Naive B cell (primary cell): Measurements from ENCODE around the gene WNK2. TPM values are rescaled to one million over a fixed set of nuclear protein-coding genes. Genes with fewer than 3 reads are reported as not detected.

ENCODE experiments used
- ATAC-seq, 2 donors: fragments of 150-1000 bp; cut with Tn5 transposase; 2 replicates each; pipeline ENCODE4 v1.10.0; 2021; ENCODE audit warnings: low read depth in 2 of 2, mild to moderate bottlenecking in 2 of 2, moderate library complexity in 2 of 2
- DNase-seq: peaks from one replicate; pipeline ENCODE4 v3.0.0; 2022
- H3K27ac Mint-ChIP-seq, 6 donors: one replicate each; pipeline ENCODE4 v1.8.0; 2020 to 2022; ENCODE audit warnings: mild to moderate bottlenecking in 6 of 6, mixed read lengths in 6 of 6, moderate library complexity in 5 of 6, inconsistent platforms in 2 of 6
- H3K27me3 Mint-ChIP-seq, 3 donors: one replicate each; pipeline ENCODE4 v1.8.0; 2021 to 2022; ENCODE audit warnings: mixed read lengths in 3 of 3, mild to moderate bottlenecking in 1 of 3
- H3K36me3 Mint-ChIP-seq, 2 donors: one replicate each; pipeline ENCODE4 v1.8.0; 2020 to 2022; ENCODE audit warnings: mixed read lengths in 2 of 2, inconsistent platforms in 1 of 2, mild to moderate bottlenecking in 1 of 2
- H3K4me1 Mint-ChIP-seq, 3 donors: one replicate each; pipeline ENCODE4 v1.8.0; 2020 to 2022; ENCODE audit warnings: mixed read lengths in 3 of 3, inconsistent platforms in 1 of 3, mild to moderate bottlenecking in 1 of 3, moderate library complexity in 1 of 3
- H3K4me3 Mint-ChIP-seq, 8 donors: one replicate each; pipeline ENCODE4 v1.8.0; 2020 to 2022; ENCODE audit warnings: mild to moderate bottlenecking in 8 of 8, mixed read lengths in 8 of 8, moderate library complexity in 8 of 8, inconsistent platforms in 2 of 8
- H3K9me3 Mint-ChIP-seq, 7 donors: one replicate each; pipeline ENCODE4 v1.8.0; 2020 to 2022; ENCODE audit warnings: mixed read lengths in 7 of 7, mild to moderate bottlenecking in 5 of 7, inconsistent platforms in 2 of 7, moderate library complexity in 1 of 7
- polyA plus RNA-seq, 6 donors: library from polyadenylated mRNA; unstranded; fragments of 300-500 nt; fragmentation: Illumina TruSeq; gene quantifications; one replicate each; pipeline ENCODE4 v1.2.3, GENCODE V29; 2021; ENCODE audit warnings: low read depth in 6 of 6

WNK2 gene
- polyA plus RNA-seq, 6 donors from 2014 or later = not detected

DNA sequence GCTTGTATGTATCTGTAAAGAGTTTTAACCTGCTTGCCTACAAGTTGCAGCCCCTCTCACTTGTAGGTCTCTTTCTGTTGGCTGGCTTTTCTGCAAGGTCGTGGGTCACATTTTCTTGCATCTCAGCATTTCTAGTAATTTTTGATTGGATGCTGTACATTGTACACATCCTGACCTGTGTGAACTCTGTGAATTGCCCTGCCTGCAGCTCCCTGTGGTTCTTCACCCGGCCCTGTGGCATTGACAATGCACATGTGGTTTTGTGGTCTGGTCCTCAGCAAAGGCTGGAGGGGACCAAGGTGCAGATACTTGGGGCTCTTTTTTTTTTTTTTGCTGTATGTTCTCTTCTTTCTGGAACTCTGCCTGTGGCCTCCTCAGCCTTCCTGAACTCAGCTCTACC lies 53.6 kb downstream of the WNK2 start:
- Mint-ChIP-seq H3K27me3 (peaks cover under 1 to 25% (median 8%) of the 10 kb centered on the region in 3 donors), H3K9me3 (peaks cover 0 to 8% (median 1%) of the 10 kb centered on the region in 7 donors), H3K27ac (no peak overlapping the region), H3K4me3 (no peak overlapping the region), H3K4me1 (peaks cover 0 to 7% (median 0%) of the 10 kb centered on the region in 3 donors), H3K36me3 (peaks cover 0 to 8% of the 10 kb centered on the region in 2 donors)
- ATAC-seq (no peak), DNase-seq (no peak)

DNA sequence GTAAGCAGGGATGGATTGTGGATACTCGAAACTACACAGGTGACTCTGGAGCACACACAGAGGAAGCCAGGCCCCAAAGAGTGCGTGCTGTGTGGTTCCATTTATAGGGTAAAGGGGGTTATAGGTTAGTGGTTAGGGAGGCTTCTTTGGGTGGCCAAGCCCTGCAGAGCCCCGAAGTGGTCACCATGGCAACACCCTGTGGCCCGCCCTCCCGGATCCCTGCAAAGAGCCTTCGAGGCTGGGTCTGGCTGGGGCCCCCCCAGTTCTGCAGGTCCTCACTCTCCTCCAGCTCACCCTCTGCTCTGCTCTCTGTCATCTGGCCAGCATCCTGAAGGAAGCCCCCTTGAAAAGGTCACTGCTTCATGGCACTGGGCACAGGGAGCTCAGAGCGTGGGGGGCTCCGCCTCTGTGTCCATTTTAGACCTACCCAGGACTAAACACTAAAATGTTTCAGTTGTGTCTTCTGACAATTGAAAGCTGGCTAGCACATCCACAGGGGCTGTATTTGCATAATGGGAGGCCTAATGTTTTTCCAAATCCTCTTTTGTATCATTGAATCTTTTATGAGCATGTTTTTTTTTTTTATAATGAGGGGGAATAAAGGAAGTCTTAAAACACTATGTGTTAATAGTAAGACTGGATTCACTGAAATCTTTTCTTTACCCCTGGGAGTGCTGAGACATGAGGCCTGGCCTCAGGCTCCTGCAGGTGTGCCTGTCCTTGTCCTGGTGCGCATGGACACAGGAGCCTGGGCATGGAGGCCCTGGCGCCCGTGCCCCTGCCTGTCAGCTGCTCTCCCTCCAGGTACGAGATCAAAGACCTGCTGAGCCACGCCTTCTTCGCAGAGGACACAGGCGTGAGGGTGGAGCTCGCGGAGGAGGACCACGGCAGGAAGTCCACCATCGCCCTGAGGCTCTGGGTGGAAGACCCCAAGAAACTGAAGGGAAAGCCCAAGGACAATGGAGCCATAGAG lies 55.3 kb downstream of the WNK2 start:
- peak overlapping the region in 2 of 6 donors; percentile 7 to 70 for H3K27ac Mint-ChIP-seq
- H3K27me3 Mint-ChIP-seq = peaks cover 0 to 20% (median 4%) of the 10 kb centered on the region in 3 donors
- no peak overlapping the region for H3K4me3 Mint-ChIP-seq
- DNase-seq (no peak), ATAC-seq (no peak)
- H3K4me1 Mint-ChIP-seq = peaks cover 0 to 7% (median 0%) of the 10 kb centered on the region in 3 donors
- H3K9me3 Mint-ChIP-seq = peaks cover 0 to 8% (median 1%) of the 10 kb centered on the region in 7 donors
- peaks cover 0 to 8% of the 10 kb centered on the region in 2 donors for H3K36me3 Mint-ChIP-seq

DNA sequence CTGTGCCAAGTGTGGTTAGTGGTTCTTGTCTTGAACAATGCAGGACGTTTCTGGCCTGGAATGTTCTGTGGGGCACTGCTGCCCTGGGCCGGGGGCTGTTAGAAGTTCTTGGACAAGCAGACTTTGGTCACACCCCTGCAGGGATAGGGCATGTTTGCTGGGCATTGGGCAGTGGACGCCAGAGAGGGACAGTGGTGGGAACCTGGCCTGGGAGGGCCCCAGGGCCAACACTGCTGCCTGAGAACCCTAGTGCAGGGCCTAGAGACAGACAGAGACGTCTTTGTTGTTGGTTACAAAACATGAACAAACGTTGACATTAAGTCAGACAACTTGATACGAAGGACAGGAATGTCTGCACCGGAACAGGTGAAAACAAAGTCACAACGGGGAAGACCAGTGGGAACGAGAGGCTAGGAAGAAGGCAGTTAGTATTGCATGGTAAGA lies 57.0 kb downstream of the WNK2 start:
- peak overlapping the region in 2 of 6 donors; percentile 31 to 68 for H3K27ac Mint-ChIP-seq
- peaks cover 0 to 8% (median 1%) of the 10 kb centered on the region in 7 donors for H3K9me3 Mint-ChIP-seq
- peaks cover 0 to 20% (median 4%) of the 10 kb centered on the region in 3 donors for H3K27me3 Mint-ChIP-seq

DNA sequence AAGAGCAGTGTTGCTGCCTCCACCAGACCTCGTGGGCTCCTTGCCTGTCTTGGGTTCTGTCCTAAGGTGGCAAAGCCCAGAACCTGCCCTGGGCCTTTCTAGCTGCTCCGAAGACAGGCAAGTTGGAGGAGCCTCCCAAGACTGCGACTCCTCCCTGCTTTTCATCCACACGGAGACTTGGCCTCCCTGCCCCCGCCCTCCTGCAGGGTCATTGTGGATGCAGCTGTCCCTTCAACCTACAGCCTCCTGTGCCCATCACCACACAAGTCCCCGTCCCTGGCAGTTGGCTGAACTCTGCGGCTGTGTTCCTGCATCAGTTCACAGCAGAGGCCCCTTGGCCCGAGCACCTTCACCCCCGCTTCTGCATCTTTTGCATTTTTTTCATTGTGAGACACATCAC lies 59.2 kb downstream of the WNK2 start:
- Mint-ChIP-seq H3K4me3 (no peak overlapping the region), H3K36me3 (peaks cover 0 to under 1% of the 10 kb centered on the region in 2 donors), H3K27ac (no peak overlapping the region), H3K4me1 (peaks cover 0 to 7% (median 0%) of the 10 kb centered on the region in 3 donors), H3K27me3 (peaks cover 0 to 7% (median under 1%) of the 10 kb centered on the region in 3 donors), H3K9me3 (peaks cover 0 to under 1% (median 0%) of the 10 kb centered on the region in 7 donors)
- DNase-seq (no peak), ATAC-seq (no peak)

More for the DNA sequence above, 57.0 kb downstream of the WNK2 start:
- peaks cover 0 to 7% (median 0%) of the 10 kb centered on the region in 3 donors for H3K4me1 Mint-ChIP-seq
- ATAC-seq = no peak
- no peak overlapping the region for H3K4me3 Mint-ChIP-seq
- peaks cover 0 to 8% of the 10 kb centered on the region in 2 donors for H3K36me3 Mint-ChIP-seq
- no peak for DNase-seq

DNA sequence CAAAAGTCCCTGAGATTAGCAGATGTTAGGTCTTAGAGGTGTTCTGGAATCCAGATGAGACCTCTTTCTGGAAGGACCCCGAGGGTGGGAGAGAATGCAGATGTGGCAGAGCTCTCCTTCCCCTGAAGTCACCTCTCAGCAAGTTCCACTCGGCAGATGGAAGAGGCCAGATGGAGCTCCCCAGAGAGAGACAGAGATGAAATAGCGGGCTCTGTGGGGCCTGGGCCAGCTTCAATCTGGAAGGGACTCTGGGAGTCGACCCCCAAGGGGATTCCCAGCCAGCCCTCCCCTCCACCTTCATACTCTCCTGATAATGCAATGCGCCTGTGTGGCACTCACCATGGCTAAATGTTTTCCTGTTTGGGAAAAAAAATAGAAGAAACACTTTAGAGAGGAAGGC lies 60.2 kb downstream of the WNK2 start:
- ATAC-seq (no peak), DNase-seq (no peak)
- H3K4me3 Mint-ChIP-seq = no peak overlapping the region
- no peaks in the 10 kb centered on the region for H3K9me3 Mint-ChIP-seq
- H3K27me3 Mint-ChIP-seq = peaks cover 0 to 7% (median 0%) of the 10 kb centered on the region in 3 donors
- peak overlapping the region in 2 of 6 donors; percentile 26 to 86 for H3K27ac Mint-ChIP-seq
- peaks cover 0 to 7% (median 0%) of the 10 kb centered on the region in 3 donors for H3K4me1 Mint-ChIP-seq
- no peaks in the 10 kb centered on the region for H3K36me3 Mint-ChIP-seq

DNA sequence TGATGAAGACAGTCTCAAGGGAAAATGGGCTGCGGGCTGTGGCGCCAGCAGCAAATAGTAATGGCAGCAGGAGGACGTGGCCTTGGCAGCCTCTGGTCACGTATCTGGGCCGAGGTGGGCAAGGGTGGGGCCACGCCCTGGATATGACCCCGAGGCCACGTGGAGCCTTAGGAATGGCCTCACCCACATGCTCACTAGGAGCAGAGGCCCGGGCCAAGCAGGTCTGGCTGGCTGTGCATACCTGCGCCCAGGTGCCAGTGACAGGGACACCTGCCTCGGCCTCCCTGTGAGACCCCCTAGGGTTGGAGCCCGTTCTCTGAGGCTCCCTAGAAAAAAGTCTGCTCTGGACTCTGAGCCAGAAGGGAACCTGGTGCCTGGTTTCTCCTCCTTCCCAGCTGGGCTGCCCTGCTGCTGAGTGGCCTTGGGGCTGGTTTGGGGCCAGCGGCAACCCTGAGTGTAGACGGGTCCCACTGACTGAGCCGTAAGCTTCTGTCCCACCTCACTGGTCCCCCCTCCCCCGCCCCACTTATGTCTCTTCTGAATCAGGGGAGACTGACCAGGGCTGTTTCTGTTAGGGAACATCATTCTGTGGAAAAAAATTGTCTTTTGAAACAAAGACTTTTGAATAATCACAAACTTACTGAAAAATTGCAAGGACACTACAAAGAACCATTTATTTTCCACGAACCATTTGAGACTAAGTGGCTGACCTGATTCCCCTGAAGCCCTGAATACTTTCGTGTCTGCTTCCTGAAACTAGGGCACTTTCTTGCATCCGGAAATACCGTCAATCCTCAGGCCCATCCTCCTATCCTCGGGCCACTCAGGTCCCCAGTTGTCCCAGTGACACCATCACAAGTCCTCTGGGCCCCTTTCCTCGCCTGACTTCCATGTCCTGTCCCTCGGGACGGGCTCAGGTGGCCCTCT lies 60.8 kb downstream of the WNK2 start:
- no peak for ATAC-seq
- Mint-ChIP-seq H3K36me3 (no peaks in the 10 kb centered on the region), H3K4me3 (peak overlapping the region in 1 of 8 donors; percentile 52), H3K9me3 (no peaks in the 10 kb centered on the region), H3K27me3 (peaks cover 0 to 7% (median 0%) of the 10 kb centered on the region in 3 donors), H3K4me1 (peaks cover 0 to under 1% (median 0%) of the 10 kb centered on the region in 3 donors), H3K27ac (peak overlapping the region in 1 of 6 donors; percentile 86)
- no peak for DNase-seq

DNA sequence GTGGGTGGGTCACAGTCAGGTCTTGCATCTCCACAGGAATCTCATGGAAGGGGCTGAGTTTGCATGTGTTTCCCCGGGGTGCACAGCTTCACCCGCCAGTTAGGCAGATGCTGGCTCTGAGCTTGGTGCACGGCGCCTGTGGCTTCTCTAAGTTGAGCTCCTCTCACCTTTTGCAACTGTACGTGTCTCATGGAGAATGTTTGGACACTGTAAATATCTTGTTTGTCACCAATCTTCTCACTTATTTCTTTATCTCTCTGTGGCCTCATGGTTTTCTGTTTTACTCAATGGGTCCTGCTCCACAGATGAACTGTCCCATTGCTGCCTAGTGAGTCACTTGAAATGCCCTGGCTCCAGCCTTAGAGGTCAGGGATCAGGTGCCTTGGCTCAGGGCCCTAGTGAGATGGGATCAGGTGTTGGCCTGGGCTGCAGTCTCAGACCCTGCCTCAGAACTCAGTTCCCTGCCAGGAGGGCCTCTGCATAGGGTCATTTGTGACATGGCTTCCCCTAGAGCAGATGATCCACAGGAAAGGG lies 61.6 kb downstream of the WNK2 start:
- Mint-ChIP-seq H3K36me3 (no peaks in the 10 kb centered on the region), H3K4me3 (peak overlapping the region in 1 of 8 donors; percentile 52), H3K27ac (peak overlapping the region in 2 of 6 donors; percentile 15 to 59), H3K27me3 (peaks cover 0 to 7% (median 0%) of the 10 kb centered on the region in 3 donors), H3K4me1 (no peaks in the 10 kb centered on the region), H3K9me3 (no peaks in the 10 kb centered on the region)
- ATAC-seq (no peak), DNase-seq (no peak)

DNA sequence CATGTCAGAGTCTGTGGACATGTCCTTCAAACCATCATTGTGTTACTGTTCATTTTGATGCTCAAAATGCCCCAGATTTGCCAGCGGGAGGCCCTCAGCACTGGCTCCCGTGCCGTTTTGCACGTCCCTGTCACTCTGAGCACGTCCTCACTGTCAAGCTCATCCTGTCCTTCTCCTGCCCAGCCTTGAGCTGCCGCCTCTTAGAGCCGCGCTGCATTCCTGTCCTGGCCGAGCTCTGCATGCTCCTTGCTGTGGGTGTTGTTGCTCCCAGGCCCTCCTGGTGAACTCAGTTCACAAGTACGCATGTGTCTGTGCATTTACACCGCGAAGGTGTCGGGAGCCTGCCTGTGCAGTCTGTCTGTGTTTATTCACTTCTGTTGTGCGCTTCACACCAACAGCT lies 62.2 kb downstream of the WNK2 start:
- DNase-seq = no peak
- Mint-ChIP-seq H3K4me1 (no peaks in the 10 kb centered on the region), H3K27ac (peak overlapping the region in 2 of 6 donors; percentile 39 to 86), H3K4me3 (no peak overlapping the region), H3K36me3 (no peaks in the 10 kb centered on the region), H3K27me3 (peaks cover 0 to 7% (median 0%) of the 10 kb centered on the region in 3 donors), H3K9me3 (no peaks in the 10 kb centered on the region)
- ATAC-seq = no peak

DNA sequence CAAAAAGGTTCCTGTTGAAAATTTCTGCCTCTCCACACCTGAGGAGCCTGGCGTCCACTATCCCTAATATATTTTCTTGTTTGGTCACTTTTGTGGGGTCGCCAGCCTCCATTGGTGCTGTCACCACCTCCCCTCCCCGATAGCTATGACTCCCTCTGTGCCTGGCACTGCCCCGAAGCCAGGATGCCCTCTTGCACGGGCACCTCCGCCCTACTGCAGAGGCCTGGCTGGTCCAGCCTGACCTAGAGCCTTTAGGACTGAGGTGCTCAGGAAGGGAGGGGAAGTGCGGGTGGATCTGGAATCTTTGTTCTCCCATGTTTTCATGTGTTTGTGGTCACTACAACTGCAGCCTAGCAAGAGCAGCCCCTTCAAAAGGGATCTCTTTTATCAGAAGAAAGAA lies 62.6 kb downstream of the WNK2 start:
- no peak for ATAC-seq
- H3K27me3 Mint-ChIP-seq = peaks cover 0 to 7% (median 0%) of the 10 kb centered on the region in 3 donors
- no peak overlapping the region for H3K4me3 Mint-ChIP-seq
- H3K36me3 Mint-ChIP-seq = no peaks in the 10 kb centered on the region
- H3K27ac Mint-ChIP-seq = no peak overlapping the region
- no peak for DNase-seq
- no peaks in the 10 kb centered on the region for H3K4me1 Mint-ChIP-seq
- no peaks in the 10 kb centered on the region for H3K9me3 Mint-ChIP-seq

DNA sequence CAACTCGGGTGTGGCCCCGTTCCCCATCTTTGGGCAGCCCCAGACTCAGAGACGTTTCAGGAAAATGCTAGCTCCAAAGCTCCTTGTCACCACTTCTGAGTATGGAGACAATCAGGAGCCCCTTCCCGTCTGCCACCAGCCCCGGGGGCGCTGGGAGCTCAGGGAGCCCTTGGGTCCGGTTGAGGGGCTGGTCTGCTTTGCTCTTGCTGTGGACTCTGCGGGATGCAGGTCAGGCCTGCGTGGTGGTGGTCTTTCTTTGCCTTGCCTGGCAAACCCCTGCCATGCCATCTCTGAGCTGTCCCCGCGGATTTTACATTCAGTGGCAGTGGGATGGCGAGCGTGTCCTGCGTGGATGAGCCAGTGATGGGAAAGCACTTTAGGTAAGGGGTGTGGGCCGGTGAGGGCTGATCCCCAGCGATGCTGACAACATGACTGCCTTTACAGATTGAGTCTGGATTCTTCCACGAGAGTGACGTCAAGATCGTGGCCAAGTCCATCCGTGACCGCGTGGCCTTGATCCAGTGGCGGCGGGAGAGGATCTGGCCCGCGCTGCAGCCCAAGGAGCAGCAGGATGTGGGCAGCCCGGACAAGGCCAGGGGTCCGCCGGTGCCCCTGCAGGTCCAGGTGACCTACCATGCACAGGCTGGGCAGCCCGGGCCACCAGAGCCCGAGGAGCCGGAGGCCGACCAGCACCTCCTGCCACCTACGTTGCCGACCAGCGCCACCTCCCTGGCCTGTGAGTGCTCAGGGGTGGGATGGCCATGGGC lies 63.3 kb downstream of the WNK2 start:
- ATAC-seq = no peak
- no peak overlapping the region for H3K4me3 Mint-ChIP-seq
- no peaks in the 10 kb centered on the region for H3K4me1 Mint-ChIP-seq
- no peaks in the 10 kb centered on the region for H3K36me3 Mint-ChIP-seq
- no peaks in the 10 kb centered on the region for H3K9me3 Mint-ChIP-seq
- H3K27me3 Mint-ChIP-seq = peaks cover 0 to 5% (median 0%) of the 10 kb centered on the region in 3 donors
- no peak for DNase-seq
- no peak overlapping the region for H3K27ac Mint-ChIP-seq

DNA sequence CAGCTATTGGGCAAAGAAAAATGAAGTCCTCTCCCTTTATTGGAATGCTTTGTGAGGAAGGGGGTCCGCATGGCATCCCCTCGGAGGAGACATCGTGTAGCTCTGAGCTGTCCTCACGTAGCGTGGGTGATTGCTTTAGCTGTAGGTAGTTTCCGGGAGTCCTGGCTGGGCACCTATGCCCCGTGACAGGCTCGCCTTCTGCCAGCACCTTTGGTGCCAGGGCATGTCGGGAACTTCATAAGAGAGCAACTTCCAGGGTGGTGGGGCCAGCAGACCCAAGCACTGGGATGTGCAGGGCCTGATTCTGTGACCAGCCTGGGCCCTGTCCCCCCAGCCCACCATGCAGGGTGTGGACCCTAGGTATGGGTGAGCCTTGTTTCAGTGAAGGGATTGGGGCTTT lies 64.0 kb downstream of the WNK2 start:
- Mint-ChIP-seq H3K4me3 (no peak overlapping the region), H3K27ac (no peak overlapping the region)
- no peak for DNase-seq

DNA sequence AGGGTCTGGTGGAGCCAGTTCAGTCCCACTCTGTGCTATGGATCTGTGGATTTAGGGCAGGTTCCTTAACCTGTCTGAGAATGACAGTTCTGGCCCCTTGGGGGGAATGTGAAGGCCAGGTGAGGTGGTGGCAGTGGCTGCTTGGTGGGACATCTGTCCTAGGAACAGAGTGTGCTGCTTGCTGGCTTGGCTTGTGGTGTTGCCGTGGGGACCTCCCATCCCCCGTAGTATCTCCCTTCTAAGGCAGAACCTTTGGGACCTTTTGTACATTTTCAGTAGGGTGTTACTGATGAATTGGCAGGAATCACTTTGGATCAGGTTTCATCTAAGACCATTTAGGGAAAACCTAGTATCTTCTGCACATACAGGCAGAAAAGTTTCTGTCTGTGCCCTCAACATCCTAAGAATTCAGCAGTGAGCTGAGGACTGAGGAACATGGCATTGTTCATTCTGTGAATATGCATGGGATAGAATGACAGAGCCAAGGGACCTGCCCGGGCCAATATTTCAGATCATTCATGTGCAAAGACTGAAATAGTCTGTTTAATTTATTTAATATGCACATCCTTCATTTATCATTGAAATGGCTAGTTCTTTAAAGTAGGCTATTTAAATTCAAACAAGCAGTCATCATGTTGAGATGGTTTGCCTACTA lies 64.6 kb downstream of the WNK2 start:
- no peaks in the 10 kb centered on the region for H3K27me3 Mint-ChIP-seq
- no peak overlapping the region for H3K4me3 Mint-ChIP-seq
- ATAC-seq (no peak), DNase-seq (no peak)
- H3K36me3 Mint-ChIP-seq = no peaks in the 10 kb centered on the region
- H3K4me1 Mint-ChIP-seq = no peaks in the 10 kb centered on the region
- H3K9me3 Mint-ChIP-seq = no peaks in the 10 kb centered on the region
- peak overlapping the region in 1 of 6 donors; percentile 16 for H3K27ac Mint-ChIP-seq

More for the DNA sequence above, 64.0 kb downstream of the WNK2 start:
- ATAC-seq = no peak
- Mint-ChIP-seq H3K36me3 (no peaks in the 10 kb centered on the region), H3K9me3 (no peaks in the 10 kb centered on the region), H3K27me3 (no peaks in the 10 kb centered on the region), H3K4me1 (no peaks in the 10 kb centered on the region)
